Panc1 (cell line): Measurements from ENCODE around the gene SEC11A. TPM values are rescaled to one million over a fixed set of nuclear protein-coding genes. Genes with fewer than 3 reads are reported as not detected.

Experiments
- ATAC-seq: fragments of 200-7000 bp; cut with Tn5 transposase; 2 replicates; pipeline ENCODE4 v1.9.1; 2020; ENCODE audit warnings: mild to moderate bottlenecking, moderate library complexity
- BruUV-seq: library from RNA; stranded (reverse); fragments of 400-500 nt; replicated peaks from 2 replicates; lab custom pipeline; 2021; lab: Mats Ljungman, UMichigan
- CTCF ChIA-PET: fragments of 300-600 bp; sonication (Branson Sonifier 250); formaldehyde crosslinking; loops from one replicate; lab custom pipeline; 2022; ENCODE audit warnings: antibody characterized with exemption; lab: Charles Lee
- POLR2A ChIA-PET: fragments of 300-600 bp; sonication (Branson Sonifier 250); formaldehyde crosslinking; loops from one replicate; lab custom pipeline; 2022; ENCODE audit warnings: antibody characterized with exemption; lab: Charles Lee
- DNase-seq: peaks from one replicate; pipeline ENCODE4 v3.0.0-alpha.2; 2010; ENCODE audit warnings: low read depth, low spot score
- H3K27ac ChIP-seq: 2 replicates; pipeline ENCODE4 v1.5.1; 2011; ENCODE audit warnings: mild to moderate bottlenecking, low read length, inconsistent platforms
- H3K27me3 ChIP-seq: fragments of 200-500 bp; sonication (Bioruptor generic); 2 replicates; pipeline ENCODE4 v1.6.0; 2014; ENCODE audit warnings: low read length, inconsistent platforms; ENCODE audit not compliant: control insufficient read depth, insufficient read depth
- H3K36me3 ChIP-seq: fragments of 200-500 bp; sonication (Bioruptor generic); 2 replicates; pipeline ENCODE4 v1.5.1; 2014; ENCODE audit warnings: inconsistent platforms, mild to moderate bottlenecking, low read length, moderate library complexity; ENCODE audit not compliant: control insufficient read depth, insufficient read depth
- H3K4me1 ChIP-seq: 2 replicates; pipeline ENCODE4 v1.5.1; 2011; ENCODE audit warnings: inconsistent platforms, mild to moderate bottlenecking, low read length, moderate library complexity; ENCODE audit not compliant: control insufficient read depth, insufficient read depth
- H3K4me3 ChIP-seq, 2 experiments: 2 replicates each; pipeline ENCODE4 v1.5.1; 2011 to 2012; ENCODE audit warnings: low read depth in 2 of 2, low read length in 2 of 2, mild to moderate bottlenecking in 2 of 2, inconsistent platforms in 1 of 2, moderate library complexity in 1 of 2
- H3K9me3 ChIP-seq: fragments of 200-500 bp; sonication (Bioruptor generic); 2 replicates; pipeline ENCODE4 v1.5.1; 2014; ENCODE audit warnings: low read depth, mild to moderate bottlenecking, inconsistent platforms, low read length, moderate library complexity; ENCODE audit not compliant: control insufficient read depth, insufficient read depth
- POLR2AphosphoS5 ChIP-seq: IDR thresholded peaks from 2 replicates; pipeline ENCODE4 v1.6.1; 2012; ENCODE audit warnings: mild to moderate bottlenecking, low read depth, low read length, moderate library complexity
- SIN3A ChIP-seq: IDR thresholded peaks from 2 replicates; pipeline ENCODE4 v1.6.1; 2012; ENCODE audit warnings: low read depth, mild to moderate bottlenecking, low read length, moderate library complexity, borderline replicate concordance; ENCODE audit not compliant: insufficient read depth
- TCF7L2 ChIP-seq: IDR thresholded peaks from 2 replicates; pipeline ENCODE4 v1.6.1; 2011; ENCODE audit warnings: mild to moderate bottlenecking, low read depth, low read length, inconsistent platforms
- in situ Hi-C: cut with HindIII; loops from 2 replicates; pipeline ENCODE4 v1.10.0; 2016; ENCODE audit warnings: low sequenced_read_pairs, low pct_unique_long_range_greater_than_20kb
- intact Hi-C: fragments of 100-400 bp; cut with micrococcal nuclease; formaldehyde crosslinking; loops from one replicate; pipeline ENCODE4 v1.10.0; 2022; ENCODE audit not compliant: unreplicated experiment
- total RNA-seq: library from RNA; stranded (reverse); gene quantifications from one replicate; pipeline ENCODE4 v1.2.1, GENCODE V29; 2021; ENCODE audit not compliant: unreplicated experiment
- TF ChIP-seq, protein P1 (sequence below): fragments of 450-650 bp; IDR thresholded peaks from 2 replicates; pipeline ENCODE4 v1.5.1; 2017; ENCODE audit warnings: mild to moderate bottlenecking
- TF ChIP-seq, protein P2 (sequence below), 2 experiments: IDR thresholded peaks; 2 replicates each; pipeline ENCODE4 v1.6.1; 2011 to 2012; ENCODE audit warnings: low read depth in 2 of 2, control low read depth in 1 of 2, low read length in 1 of 2, mild to moderate bottlenecking in 1 of 2, moderate library complexity in 1 of 2; ENCODE audit not compliant: insufficient read depth in 1 of 2

The SEC11A gene
- total RNA-seq, 1 experiment from 2014 or later = 164 TPM

DNA sequence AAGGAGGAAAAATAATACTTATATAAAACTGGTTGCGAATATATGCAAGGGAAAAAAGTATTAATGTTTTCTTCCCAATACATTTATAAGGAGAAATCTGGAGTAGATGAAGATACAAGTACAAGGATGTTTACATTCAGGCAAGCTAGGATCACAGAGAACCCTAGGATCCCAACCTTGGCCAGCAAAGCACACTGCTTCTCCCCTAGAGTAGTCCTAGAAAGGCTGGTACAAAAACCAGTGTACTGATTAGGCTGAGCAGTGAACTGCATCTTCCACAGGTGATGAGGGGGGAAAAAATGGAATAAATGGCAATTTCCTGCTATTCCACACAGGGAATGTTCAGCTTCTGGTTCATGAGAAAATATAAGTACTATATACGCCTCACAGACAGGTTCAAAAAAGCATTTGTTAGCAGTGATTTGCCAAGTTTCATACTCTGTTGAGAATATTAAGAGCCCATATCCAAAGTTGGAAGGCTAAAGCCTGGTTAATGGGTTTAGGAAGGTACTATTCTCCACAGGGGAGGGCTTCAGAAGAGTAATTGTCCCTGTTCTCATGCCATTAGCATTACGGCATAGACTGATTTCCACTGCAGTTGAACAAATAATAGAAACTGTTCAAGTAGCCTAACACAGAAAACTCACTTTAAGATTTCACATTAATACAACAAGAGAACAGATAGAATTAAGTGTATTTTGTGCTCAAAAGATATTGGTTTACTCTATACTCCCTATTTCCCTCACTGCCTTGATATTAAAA is 47.5 kb downstream of the SEC11A start:
- ChIA-PET CTCF (no interaction called here), POLR2A (no interaction called here)
- Histone ChIP-seq H3K9me3 (no peaks in the 10 kb centered on the region), H3K36me3 (peaks cover 18% of the 10 kb centered on the region), H3K4me1 (no peaks in the 10 kb centered on the region), H3K4me3 (no peak overlapping the region), H3K27me3 (no peaks in the 10 kb centered on the region), H3K27ac (no peak overlapping the region)
- intact Hi-C loops (no loop called here), in situ Hi-C loops (no loop called here)
- TF ChIP-seq POLR2AphosphoS5 (no peak), TCF7L2 (no peak), SIN3A (no peak)
- TF ChIP-seq, protein P1, sequence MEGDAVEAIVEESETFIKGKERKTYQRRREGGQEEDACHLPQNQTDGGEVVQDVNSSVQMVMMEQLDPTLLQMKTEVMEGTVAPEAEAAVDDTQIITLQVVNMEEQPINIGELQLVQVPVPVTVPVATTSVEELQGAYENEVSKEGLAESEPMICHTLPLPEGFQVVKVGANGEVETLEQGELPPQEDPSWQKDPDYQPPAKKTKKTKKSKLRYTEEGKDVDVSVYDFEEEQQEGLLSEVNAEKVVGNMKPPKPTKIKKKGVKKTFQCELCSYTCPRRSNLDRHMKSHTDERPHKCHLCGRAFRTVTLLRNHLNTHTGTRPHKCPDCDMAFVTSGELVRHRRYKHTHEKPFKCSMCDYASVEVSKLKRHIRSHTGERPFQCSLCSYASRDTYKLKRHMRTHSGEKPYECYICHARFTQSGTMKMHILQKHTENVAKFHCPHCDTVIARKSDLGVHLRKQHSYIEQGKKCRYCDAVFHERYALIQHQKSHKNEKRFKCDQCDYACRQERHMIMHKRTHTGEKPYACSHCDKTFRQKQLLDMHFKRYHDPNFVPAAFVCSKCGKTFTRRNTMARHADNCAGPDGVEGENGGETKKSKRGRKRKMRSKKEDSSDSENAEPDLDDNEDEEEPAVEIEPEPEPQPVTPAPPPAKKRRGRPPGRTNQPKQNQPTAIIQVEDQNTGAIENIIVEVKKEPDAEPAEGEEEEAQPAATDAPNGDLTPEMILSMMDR = no peak
- TF ChIP-seq, protein P2, sequence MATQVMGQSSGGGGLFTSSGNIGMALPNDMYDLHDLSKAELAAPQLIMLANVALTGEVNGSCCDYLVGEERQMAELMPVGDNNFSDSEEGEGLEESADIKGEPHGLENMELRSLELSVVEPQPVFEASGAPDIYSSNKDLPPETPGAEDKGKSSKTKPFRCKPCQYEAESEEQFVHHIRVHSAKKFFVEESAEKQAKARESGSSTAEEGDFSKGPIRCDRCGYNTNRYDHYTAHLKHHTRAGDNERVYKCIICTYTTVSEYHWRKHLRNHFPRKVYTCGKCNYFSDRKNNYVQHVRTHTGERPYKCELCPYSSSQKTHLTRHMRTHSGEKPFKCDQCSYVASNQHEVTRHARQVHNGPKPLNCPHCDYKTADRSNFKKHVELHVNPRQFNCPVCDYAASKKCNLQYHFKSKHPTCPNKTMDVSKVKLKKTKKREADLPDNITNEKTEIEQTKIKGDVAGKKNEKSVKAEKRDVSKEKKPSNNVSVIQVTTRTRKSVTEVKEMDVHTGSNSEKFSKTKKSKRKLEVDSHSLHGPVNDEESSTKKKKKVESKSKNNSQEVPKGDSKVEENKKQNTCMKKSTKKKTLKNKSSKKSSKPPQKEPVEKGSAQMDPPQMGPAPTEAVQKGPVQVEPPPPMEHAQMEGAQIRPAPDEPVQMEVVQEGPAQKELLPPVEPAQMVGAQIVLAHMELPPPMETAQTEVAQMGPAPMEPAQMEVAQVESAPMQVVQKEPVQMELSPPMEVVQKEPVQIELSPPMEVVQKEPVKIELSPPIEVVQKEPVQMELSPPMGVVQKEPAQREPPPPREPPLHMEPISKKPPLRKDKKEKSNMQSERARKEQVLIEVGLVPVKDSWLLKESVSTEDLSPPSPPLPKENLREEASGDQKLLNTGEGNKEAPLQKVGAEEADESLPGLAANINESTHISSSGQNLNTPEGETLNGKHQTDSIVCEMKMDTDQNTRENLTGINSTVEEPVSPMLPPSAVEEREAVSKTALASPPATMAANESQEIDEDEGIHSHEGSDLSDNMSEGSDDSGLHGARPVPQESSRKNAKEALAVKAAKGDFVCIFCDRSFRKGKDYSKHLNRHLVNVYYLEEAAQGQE (IDR thresholded peaks at IDR 0.05; ENCODE audit: insufficient read depth in 1 of 2, low read depth in 2 of 2, low read length in 1 of 2) = no peak
- no peak for DNase-seq
- no peak for ATAC-seq
- BruUV-seq = no TSS peak

DNA sequence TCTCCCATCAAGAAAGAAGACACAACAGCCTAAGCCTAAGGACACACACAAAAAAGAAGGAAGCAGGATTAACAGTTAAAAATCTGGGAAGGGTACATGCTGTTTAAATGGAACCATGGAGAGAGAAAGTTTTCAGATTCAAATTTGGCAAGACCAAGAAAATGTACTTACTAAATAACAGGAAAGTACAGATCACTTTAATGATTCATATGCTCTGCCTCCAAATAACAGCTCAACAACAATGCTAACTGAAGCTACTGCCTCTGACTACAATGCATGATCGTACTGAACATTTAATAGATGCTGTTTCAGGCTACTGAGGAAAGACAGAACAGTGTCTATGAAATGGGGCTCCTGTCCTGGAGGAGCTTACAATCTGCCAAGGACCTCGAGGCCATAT is 49.6 kb downstream of the SEC11A start:
- no peak overlapping the region for H3K4me3 ChIP-seq
- H3K4me1 ChIP-seq = no peaks in the 10 kb centered on the region
- POLR2A ChIA-PET = no interaction called here
- TF ChIP-seq SIN3A = no peak
- TF ChIP-seq TCF7L2 = no peak
- TF ChIP-seq, protein P2 (IDR thresholded peaks at IDR 0.05; ENCODE audit: insufficient read depth in 1 of 2, low read depth in 2 of 2, low read length in 1 of 2) = no peak
- no peak for TF ChIP-seq POLR2AphosphoS5
- TF ChIP-seq, protein P1 = no peak
- in situ Hi-C loops = no loop called here
- H3K27ac ChIP-seq = no peak overlapping the region
- ATAC-seq = no peak
- CTCF ChIA-PET = interaction anchor here (1.0 kb wide), 1 partner anchor 29 kb away, joined by 8 read pairs; no protein-coding TSS in a partner anchor
- no TSS peak for BruUV-seq
- H3K9me3 ChIP-seq = no peaks in the 10 kb centered on the region
- H3K36me3 ChIP-seq = peaks cover 17% of the 10 kb centered on the region
- intact Hi-C loops = no loop called here
- no peaks in the 10 kb centered on the region for H3K27me3 ChIP-seq
- DNase-seq = no peak
